Kidney epithelial cell (primary cell): ENCODE measurements around the gene RAB11FIP4. TPM values are rescaled to one million over a fixed set of nuclear protein-coding genes. Genes with fewer than 3 reads are reported as not detected.

ENCODE experiments used
- DNase-seq: peaks from one replicate; pipeline ENCODE4 v3.0.0-alpha.2; 2010; ENCODE audit warnings: low read depth
- H3K27me3 ChIP-seq: 2 replicates; pipeline ENCODE4 v1.6.0; 2011; ENCODE audit warnings: low read length; ENCODE audit not compliant: control insufficient read depth, insufficient read depth
- H3K36me3 ChIP-seq: 2 replicates; pipeline ENCODE4 v1.5.1; 2011; ENCODE audit warnings: low read length; ENCODE audit not compliant: control insufficient read depth, insufficient read depth
- H3K4me3 ChIP-seq: 2 replicates; pipeline ENCODE4 v1.5.1; 2011; ENCODE audit warnings: low read depth, mild to moderate bottlenecking, control low read depth, low read length
- total RNA-seq: library from RNA; depleted of rRNA; stranded (reverse); fragments of >200 nt; gene quantifications from 2 replicates; pipeline ENCODE4 v1.2.3, GENCODE V29; 2015
- TF ChIP-seq, protein P1 (sequence below): IDR thresholded peaks from 2 replicates; pipeline ENCODE4 v1.5.1; 2011; ENCODE audit warnings: mild to moderate bottlenecking, moderate library complexity, low read length, control low read depth, inconsistent platforms; ENCODE audit not compliant: insufficient read depth, poor library complexity, severe bottlenecking

RAB11FIP4 gene
- total RNA-seq, 1 donor from 2014 or later, result 26.5 TPM

GRCh38 chr17:31531336-31531980 is 140.0 kb downstream of the RAB11FIP4 start:
- no peaks in the 10 kb centered on the region for H3K27me3 ChIP-seq
- no peak for DNase-seq
- H3K4me3 ChIP-seq, result no peak overlapping the region
- TF ChIP-seq, protein P1, sequence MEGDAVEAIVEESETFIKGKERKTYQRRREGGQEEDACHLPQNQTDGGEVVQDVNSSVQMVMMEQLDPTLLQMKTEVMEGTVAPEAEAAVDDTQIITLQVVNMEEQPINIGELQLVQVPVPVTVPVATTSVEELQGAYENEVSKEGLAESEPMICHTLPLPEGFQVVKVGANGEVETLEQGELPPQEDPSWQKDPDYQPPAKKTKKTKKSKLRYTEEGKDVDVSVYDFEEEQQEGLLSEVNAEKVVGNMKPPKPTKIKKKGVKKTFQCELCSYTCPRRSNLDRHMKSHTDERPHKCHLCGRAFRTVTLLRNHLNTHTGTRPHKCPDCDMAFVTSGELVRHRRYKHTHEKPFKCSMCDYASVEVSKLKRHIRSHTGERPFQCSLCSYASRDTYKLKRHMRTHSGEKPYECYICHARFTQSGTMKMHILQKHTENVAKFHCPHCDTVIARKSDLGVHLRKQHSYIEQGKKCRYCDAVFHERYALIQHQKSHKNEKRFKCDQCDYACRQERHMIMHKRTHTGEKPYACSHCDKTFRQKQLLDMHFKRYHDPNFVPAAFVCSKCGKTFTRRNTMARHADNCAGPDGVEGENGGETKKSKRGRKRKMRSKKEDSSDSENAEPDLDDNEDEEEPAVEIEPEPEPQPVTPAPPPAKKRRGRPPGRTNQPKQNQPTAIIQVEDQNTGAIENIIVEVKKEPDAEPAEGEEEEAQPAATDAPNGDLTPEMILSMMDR, result no peak
- H3K36me3 ChIP-seq, result no peaks in the 10 kb centered on the region

- no peaks in the 10 kb centered on the region for H3K36me3 ChIP-seq
- TF ChIP-seq, protein P1, result no peak
- DNase-seq, result no peak
- no peaks in the 10 kb centered on the region for H3K27me3 ChIP-seq
- H3K4me3 ChIP-seq, result no peak overlapping the region
Measured at GRCh38 chr17:31532081-31532480, 140.6 kb downstream of the RAB11FIP4 start.

- TF ChIP-seq, protein P1, result no peak
- no peak for DNase-seq
- H3K36me3 ChIP-seq, result no peaks in the 10 kb centered on the region
Measured at GRCh38 chr17:31532526-31532925, 141.1 kb downstream of the RAB11FIP4 start.

GRCh38 chr17:31533546-31534155 is 142.2 kb downstream of the RAB11FIP4 start:
- Histone ChIP-seq H3K4me3 (no peak overlapping the region), H3K36me3 (no peaks in the 10 kb centered on the region), H3K27me3 (no peaks in the 10 kb centered on the region)
- peak; percentile 43 for DNase-seq
- TF ChIP-seq, protein P1, result peak; percentile 60

More at GRCh38 chr17:31532526-31532925, 141.1 kb downstream of the RAB11FIP4 start:
- Histone ChIP-seq H3K27me3 (no peaks in the 10 kb centered on the region), H3K4me3 (no peak overlapping the region)

- no peaks in the 10 kb centered on the region for H3K27me3 ChIP-seq
- TF ChIP-seq, protein P1, result no peak
- no peaks in the 10 kb centered on the region for H3K36me3 ChIP-seq
- H3K4me3 ChIP-seq, result no peak overlapping the region
- no peak for DNase-seq
Measured at GRCh38 chr17:31534223-31534888, 142.9 kb downstream of the RAB11FIP4 start.
